Measurements from ENCODE around the gene SLC27A1. TPM values are rescaled to one million over a fixed set of nuclear protein-coding genes. Genes with fewer than 3 reads are reported as not detected.

The SLC27A1 gene
- total RNA-seq, 1 experiment from 2014 or later = 8.6 TPM

GRCh38 chr19:17539238-17540117, 69.2 kb downstream of the SLC27A1 start:
- POLR2A ChIA-PET = interaction anchor here (0.6 to 1.0 kb wide), 4 partner anchors 28 to 292 kb away, joined by 3 to 7 read pairs (median 5); partner anchors contain the start of gene PGLS
- TF ChIP-seq E2F4 (CRISPR knock-in tag; IDR thresholded peaks at IDR 0.05; ENCODE audit: borderline replicate concordance, low read depth) = peak; percentile 91
- peak; percentile 80; the same call in 1 of the 2 replicates for TF ChIP-seq HMGXB4 (CRISPR knock-in tag; IDR thresholded peaks at IDR 0.05)
- peak; percentile 97 for TF ChIP-seq E2F5 (CRISPR knock-in tag; IDR thresholded peaks at IDR 0.05)
- TF ChIP-seq ATF2 (CRISPR knock-in tag; IDR thresholded peaks at IDR 0.05; ENCODE audit: borderline replicate concordance, low read depth) = 0 out of 2 replicates have a peak, but pooled peaks have one; percentile 15
- TF ChIP-seq ZNF423 (CRISPR knock-in tag; IDR thresholded peaks at IDR 0.05) = no peak
- no peak; the same call in 1 of the 2 replicates for TF ChIP-seq RELA (CRISPR knock-in tag; IDR thresholded peaks at IDR 0.05; ENCODE audit: borderline replicate concordance)
- no peak for TF ChIP-seq RORB (CRISPR knock-in tag; IDR thresholded peaks at IDR 0.05)
- TF ChIP-seq E2F1 (CRISPR knock-in tag; IDR thresholded peaks at IDR 0.05) = peak; percentile 54; the same call in 1 of the 2 replicates
- 0 out of 2 replicates have a peak, but pooled peaks have one; percentile 34 for TF ChIP-seq ZNF232 (CRISPR knock-in tag; IDR thresholded peaks at IDR 0.05)
- peak; percentile 79; the same call in 1 of the 2 replicates for TF ChIP-seq CBFB (CRISPR knock-in tag; IDR thresholded peaks at IDR 0.05; ENCODE audit: low read depth)
- no peak for TF ChIP-seq EMX1 (CRISPR knock-in tag; IDR thresholded peaks at IDR 0.05)
- peak; percentile 10; the same call in 1 of the 2 replicates for TF ChIP-seq USF2 (CRISPR knock-in tag; IDR thresholded peaks at IDR 0.05)
- TF ChIP-seq PRRX2 (CRISPR knock-in tag; IDR thresholded peaks at IDR 0.05) = no peak
- TF ChIP-seq SMAD3 (CRISPR knock-in tag; IDR thresholded peaks at IDR 0.05; ENCODE audit: borderline replicate concordance) = no peak
- no peak for TF ChIP-seq ZMAT4 (CRISPR knock-in tag; IDR thresholded peaks at IDR 0.05)
- 0 out of 2 replicates have a peak, but pooled peaks have one; percentile 51 for TF ChIP-seq MYBL2 (CRISPR knock-in tag; IDR thresholded peaks at IDR 0.05)
- TF ChIP-seq TCF7 (CRISPR knock-in tag; IDR thresholded peaks at IDR 0.05; ENCODE audit: low read depth) = peak; percentile 86; the same call in 1 of the 2 replicates
- TF ChIP-seq ZNF219 (CRISPR knock-in tag; IDR thresholded peaks at IDR 0.05; ENCODE audit: borderline replicate concordance) = peak; percentile 71; the same call in 1 of the 2 replicates
- peak; percentile 86; the same call in 1 of the 2 replicates for TF ChIP-seq JUN (CRISPR knock-in tag; IDR thresholded peaks at IDR 0.05)
- no peak for TF ChIP-seq AFF4 (CRISPR knock-in tag; IDR thresholded peaks at IDR 0.05; ENCODE audit: borderline replicate concordance)
- TF ChIP-seq ATF1 (CRISPR knock-in tag; IDR thresholded peaks at IDR 0.05) = peak; percentile 53; the same call in 1 of the 2 replicates
- TF ChIP-seq SP1 (CRISPR knock-in tag; conservative IDR thresholded peaks at IDR 0.05) = peak; percentile 75; the same call in 1 of the 2 replicates

More at GRCh38 chr19:17539238-17540117, 69.2 kb downstream of the SLC27A1 start:
- ATAC-seq = peak; percentile 85
- H3K4me1 Mint-ChIP-seq = peaks cover 4% of the 10 kb centered on the region
- CTCF ChIA-PET = interaction anchor here (0.6 to 2.6 kb wide), 14 partner anchors 9 to 898 kb away, joined by 3 to 11 read pairs (median 4); partner anchors contain the start of gene PGLS
- H3K27me3 Mint-ChIP-seq (ENCODE audit: low read depth) = peaks cover 46% of the 10 kb centered on the region
- peak; percentile 100 for DNase-seq (ENCODE audit: low spot score)
- H3K4me3 Mint-ChIP-seq = peak overlapping the region; percentile 83
- H3K36me3 Mint-ChIP-seq = no peaks in the 10 kb centered on the region
- H3K27ac Mint-ChIP-seq = no peak overlapping the region; the same call in 1 of the 2 replicates
- H3K9me3 Mint-ChIP-seq = no peaks in the 10 kb centered on the region

Measured in WTC11 (cell line).